GM18519 (cell line): ENCODE data around the gene RASGRF1.

Experiments used
- ATAC-seq: cut with Tn5 transposase; IDR thresholded peaks from one replicate; pipeline ENCODE4 v1.9.1; 2021; ENCODE audit warnings: mild to moderate bottlenecking, moderate library complexity; ENCODE audit not compliant: unreplicated experiment, low FRiP score

The RASGRF1 gene

DNA sequence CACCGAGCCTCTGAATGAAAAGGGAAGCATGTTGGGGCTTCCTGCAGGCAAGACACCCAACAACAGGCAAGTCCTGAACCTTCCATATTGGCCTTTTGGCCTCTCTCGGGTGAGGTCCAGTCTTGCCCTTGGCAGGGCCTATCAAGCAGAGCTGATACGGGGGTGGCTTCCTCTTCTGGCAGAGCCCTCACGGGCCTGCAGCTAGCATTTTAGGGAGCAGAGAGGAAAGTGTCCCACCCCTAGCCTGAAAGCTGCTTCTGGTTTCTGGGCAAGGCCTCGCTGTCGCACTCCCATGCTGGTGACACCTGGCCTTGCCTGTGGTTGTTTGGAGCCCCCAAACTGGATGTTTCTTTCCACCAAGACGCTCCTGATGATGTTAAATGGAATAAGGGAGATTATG, 113.9 kb downstream of the RASGRF1 start:
- ATAC-seq: no peak

DNA sequence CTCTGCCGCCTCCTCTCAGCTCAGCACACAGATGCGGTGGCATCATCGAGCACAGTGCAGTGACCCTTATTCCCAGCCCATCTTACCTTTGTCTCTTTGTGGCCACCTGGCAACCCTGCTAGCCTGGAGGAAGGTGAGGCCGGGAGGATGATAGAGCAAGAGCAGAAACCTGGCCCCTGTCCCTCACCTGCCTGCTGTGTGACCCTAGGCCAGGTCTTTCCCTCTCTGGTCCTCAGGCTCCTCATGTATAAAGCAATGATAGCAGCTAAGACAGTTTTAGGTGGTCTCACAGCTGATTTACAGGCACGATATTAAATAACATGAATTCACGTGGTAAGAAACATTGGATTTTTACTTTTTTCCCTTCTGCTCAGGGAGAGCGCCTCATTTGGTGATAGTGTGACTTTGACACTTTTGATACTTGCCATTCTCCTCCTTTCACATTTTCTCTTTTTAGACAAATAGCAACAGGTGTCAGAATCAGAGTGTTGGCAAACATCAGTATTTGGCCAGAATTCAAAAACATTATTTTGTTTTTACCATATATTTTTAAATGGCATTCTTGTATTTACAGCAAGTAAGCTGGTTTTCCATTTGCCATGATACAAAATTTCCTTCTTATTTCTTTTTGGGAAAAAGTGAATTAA, 116.2 kb downstream of the RASGRF1 start:
- no peak for ATAC-seq

- ATAC-seq: no peak
Measured at GRCh38 chr15:78969687-78970349, 120.8 kb downstream of the RASGRF1 start.

DNA sequence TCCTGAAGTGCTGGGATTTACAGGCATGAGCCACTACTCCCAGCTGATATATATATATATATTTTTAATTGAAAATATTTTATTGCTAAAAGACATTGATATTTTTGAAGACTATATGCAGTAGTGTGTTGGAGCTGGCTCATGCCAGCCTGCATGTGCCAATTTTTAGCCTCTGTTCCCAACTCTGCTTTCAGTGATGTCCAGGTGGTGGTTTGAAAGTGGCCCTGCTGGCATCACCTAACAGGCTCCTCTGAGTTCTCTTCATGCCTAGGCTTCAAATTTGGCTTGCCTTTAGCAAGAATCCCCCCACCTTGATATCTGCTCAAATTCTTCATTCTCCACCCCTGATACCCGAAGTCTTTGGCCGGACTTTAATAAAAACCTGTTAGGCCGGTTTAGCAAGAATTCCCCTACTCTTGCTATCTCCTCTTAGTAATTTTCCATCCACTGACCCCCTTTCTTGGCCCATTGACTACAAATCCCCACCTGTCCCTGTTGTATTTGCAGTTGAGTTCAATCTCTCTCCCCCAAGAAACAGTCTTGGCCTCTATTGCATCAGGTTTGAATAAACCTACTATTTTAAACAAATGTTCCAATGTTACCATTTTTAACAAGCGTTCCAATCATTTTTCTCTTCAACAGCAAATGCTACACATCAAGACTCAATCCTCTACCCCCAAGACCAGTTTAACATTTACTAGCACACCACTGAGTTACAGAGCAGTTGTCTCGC, 121.9 kb downstream of the RASGRF1 start:
- ATAC-seq: no peak

DNA sequence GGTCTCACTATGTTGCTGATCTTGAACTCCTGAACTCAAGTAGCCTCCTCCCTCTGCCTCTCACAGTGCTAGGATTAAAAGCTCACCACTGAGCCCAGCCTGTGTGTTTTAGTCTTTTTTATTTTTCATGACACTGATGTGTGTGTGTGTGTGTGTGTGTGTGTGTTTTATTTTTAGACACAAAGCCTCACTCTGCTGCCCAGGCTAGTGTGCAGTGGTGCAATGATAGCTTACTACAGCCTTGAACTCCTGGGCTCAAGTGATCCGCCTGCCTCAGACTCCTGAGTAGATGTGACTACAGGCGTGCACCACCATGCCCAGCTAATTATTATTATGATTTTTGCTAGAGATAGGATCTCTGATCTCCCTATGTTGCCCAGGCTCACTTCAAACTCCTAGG, 122.5 kb downstream of the RASGRF1 start:
- no peak for ATAC-seq

DNA sequence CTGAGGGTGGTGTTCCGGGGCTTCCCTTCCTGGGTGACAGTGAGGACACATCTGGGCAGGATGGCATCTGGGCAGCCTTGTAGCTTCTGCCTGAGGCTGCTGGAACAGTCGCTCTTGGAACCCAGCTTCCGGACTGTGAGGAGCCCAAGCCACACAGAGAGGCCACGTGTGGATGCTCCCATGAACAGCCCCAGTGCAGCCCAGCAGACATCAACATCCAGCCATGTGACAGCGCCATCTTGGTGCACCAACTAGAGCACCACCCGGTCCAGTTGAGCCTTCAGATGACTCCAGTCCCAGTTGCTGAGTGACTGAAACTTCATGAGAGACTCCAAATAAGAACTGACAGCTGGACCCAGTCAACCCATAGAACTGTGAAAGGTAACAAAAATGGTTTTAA, 130.3 kb downstream of the RASGRF1 start:
- ATAC-seq: no peak

- no peak for ATAC-seq
Measured at GRCh38 chr15:78959360-78959759, 131.2 kb downstream of the RASGRF1 start.

DNA sequence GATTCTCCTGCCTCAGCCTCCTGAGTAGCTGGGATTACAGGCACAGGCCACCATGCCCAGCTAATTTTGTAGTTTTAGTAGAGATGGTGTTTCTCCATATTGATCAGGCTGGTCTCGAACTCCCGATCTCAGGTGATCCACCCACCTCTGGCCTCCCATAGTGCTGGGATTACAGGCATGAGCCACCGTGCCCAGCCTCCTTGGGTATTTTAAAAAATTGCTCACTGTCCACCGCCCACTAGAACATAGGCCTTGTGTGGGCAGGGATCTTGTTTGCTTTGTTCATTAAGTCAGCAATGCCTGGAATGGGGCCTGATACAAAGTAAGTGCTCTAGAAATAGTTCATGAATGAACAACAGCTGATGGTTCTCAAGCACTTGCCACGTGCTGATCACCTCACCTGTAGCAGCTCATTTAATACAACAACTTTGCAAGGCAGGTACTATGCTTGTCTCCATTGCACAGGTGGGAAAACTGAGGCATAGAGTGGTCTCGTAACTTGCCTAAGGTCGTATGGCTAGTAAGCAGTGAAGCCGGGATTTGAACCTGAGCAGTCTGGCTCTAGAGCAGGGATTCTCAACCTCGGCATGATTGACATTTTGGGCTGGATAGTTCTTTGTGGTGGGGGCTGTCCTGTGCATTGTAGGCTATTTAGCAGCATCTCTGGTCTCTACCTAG, 133.0 kb downstream of the RASGRF1 start:
- ATAC-seq: no peak

DNA sequence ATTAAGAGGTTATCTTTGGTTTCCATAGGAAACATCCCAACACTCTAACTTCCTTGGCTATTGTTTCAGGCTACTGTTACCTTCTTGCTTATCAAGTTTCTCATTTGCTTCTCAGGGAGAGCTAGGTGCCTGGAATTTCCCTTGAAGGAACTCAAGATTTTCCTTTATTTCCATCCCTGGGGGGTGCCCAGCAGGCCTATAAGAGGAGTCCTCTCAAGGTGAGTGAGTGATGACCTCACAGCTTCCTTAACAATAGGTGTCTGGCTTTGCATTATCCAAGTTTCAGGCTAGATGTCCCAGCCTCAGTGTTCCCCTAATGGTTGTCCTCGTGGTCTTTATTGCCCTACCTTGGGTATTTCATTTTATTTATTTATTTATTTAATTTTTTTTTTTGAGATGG, 133.6 kb downstream of the RASGRF1 start:
- ATAC-seq: no peak

DNA sequence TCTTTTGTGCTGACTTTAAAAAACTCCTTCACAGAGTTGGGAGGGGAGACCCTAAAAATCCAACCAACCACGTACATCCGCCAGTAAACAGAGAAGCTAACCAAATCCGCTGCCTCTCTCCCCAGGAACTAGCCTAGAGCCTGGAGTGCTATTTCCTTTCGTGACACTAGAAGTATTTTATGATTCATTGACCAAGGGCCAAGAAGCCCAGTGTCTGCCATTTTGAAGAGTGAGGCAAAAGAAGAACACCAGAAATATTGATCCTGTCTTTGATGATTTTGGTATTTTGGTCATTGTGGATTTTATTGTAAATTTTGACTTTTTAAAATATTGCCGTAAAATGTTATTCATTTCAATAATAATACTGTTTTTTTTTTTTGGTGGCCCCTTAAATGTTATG, 135.2 kb downstream of the RASGRF1 start:
- no peak for ATAC-seq

- no peak for ATAC-seq
Measured at GRCh38 chr15:78951841-78952238, 138.7 kb downstream of the RASGRF1 start.

- no peak for ATAC-seq
Measured at GRCh38 chr15:78950902-78951840, 139.4 kb downstream of the RASGRF1 start.

DNA sequence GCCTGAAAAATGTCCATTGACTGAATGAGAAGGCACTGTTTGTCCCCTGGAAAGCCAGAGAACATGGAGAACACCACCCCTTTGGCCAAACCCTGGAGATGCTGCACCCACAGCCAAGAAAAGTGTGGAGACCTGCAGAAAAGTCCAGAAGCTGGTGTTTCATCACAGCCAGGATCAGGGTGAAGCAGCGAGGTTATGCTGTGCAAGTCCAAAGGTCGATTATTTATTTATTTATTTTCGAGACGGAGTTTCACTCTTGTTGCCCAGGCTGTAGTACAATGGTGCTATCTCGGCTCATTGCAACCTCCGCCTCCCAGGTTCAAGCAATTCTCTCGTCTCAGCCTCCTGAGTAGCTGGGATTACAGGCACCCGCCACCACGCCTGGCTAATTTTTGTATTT, 140.2 kb downstream of the RASGRF1 start:
- ATAC-seq: no peak

- no peak for ATAC-seq
Measured at GRCh38 chr15:78949461-78949860, 141.1 kb downstream of the RASGRF1 start.

DNA sequence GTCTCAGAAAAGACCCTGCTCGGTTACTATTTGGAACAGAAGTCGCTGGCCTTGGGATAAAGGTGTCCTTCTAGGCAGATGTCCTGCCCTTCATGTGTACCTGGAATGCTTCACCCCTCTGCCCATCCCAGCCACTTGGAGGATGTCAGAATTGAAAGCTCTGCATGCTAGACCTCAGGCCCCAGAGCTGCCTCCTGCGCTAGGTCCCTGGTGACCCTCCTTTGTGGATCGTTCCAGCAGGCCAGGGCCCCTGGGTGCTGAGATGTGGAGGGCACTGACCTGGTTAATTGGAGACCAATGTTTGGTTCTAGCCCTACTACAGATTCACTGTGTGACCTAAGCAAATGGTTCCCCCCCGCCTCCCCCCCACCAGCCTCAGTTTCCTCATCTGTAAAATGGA, 143.1 kb downstream of the RASGRF1 start:
- ATAC-seq: no peak

GRCh38 chr15:78946493-78946892, 144.1 kb downstream of the RASGRF1 start:
- ATAC-seq: no peak

DNA sequence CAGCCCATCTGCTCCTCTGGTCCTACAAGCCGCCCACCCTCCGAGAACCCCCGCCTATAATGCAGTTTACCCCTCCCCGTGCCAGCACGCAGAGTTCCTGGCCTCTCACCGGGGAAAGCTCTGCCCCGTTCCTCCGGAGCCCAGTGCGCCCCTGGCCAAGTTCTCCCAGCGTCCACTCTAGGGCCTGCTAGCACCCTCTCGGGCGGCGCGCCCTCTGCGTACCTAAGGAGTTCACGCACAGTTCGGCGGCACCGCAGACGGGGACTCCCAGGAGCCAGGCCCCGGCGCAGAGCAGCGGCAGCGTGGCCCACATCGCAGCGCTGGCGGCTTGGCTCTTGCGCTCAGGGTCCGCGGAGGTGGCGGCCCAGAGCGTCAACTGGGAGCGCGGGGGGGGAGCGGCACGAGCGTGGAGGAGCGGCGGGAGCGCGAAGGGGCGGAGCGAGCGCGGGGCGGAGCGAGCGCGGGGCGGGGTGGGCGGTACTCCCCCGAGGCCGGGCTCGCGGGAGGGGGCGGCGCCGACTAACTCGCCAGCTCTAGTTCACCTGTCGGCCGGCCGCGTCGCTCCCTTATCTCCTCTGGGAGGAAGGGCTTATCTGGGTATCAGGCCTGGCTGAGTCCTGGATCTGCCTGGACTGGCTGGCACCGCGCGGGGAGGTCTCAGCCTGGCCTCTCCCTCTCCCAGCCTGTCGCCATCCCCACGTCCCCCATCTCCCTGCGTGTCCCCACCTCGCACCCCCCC, 145.7 kb downstream of the RASGRF1 start, which contains the start of gene CTSH:
CTSH (minus strand) TSS at position 378 of the 739 bp plus-strand sequence; CDS start at position 313, 65 bp downstream.
- peak; percentile 37 for ATAC-seq

GRCh38 chr15:78944202-78944625, 146.4 kb downstream of the RASGRF1 start:
- no peak for ATAC-seq

DNA sequence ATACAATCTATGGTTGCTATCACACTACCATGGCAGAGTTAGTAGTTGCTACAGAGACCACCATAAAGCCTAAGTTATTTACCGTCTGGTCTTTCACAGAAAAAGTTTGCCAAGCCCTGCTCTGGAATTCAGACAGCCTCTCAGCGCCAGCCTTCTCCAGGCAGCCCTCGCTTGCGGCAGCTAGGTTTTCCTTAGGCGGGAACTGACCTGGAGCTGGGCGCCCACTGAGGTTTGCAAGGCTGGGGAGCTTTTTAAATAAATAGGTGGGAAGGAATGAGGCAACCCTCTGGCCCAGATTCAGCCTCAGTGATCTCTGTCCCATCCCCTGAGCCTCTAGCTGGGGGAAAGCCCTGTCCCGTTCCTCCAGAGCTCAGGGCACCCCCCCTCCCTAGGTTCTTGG, 146.9 kb downstream of the RASGRF1 start:
- ATAC-seq: no peak
